GM12874 (cell line): ENCODE measurements around the gene VWA8.

Experiments used
- TF ChIP-seq, protein P1 (sequence below): IDR thresholded peaks from 2 replicates; pipeline ENCODE4 v1.5.1; 2011; ENCODE audit warnings: low read depth, mild to moderate bottlenecking, control low read depth, low read length, moderate library complexity; ENCODE audit not compliant: insufficient read depth

The VWA8 gene

DNA sequence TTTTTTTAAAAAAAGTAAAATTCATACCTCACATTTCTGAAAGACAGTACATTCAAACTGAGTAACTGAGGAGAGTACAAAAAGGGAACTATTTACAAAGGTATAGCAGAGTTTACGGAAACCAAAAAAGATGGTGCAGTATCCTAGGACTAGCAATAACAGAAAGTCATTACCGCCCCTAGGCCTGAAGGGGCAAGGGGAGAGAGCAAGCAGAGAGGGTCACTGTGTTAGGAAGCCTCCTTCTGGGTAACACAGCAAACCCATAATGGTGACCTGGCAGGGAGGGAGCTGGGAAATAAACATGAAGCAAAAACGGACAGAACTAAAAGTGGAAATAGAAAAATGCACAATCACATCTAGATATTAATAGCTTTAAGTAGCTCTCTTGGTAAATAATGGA, 8.2 kb downstream of the VWA8 start:
- TF ChIP-seq, protein P1, sequence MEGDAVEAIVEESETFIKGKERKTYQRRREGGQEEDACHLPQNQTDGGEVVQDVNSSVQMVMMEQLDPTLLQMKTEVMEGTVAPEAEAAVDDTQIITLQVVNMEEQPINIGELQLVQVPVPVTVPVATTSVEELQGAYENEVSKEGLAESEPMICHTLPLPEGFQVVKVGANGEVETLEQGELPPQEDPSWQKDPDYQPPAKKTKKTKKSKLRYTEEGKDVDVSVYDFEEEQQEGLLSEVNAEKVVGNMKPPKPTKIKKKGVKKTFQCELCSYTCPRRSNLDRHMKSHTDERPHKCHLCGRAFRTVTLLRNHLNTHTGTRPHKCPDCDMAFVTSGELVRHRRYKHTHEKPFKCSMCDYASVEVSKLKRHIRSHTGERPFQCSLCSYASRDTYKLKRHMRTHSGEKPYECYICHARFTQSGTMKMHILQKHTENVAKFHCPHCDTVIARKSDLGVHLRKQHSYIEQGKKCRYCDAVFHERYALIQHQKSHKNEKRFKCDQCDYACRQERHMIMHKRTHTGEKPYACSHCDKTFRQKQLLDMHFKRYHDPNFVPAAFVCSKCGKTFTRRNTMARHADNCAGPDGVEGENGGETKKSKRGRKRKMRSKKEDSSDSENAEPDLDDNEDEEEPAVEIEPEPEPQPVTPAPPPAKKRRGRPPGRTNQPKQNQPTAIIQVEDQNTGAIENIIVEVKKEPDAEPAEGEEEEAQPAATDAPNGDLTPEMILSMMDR: no peak

DNA sequence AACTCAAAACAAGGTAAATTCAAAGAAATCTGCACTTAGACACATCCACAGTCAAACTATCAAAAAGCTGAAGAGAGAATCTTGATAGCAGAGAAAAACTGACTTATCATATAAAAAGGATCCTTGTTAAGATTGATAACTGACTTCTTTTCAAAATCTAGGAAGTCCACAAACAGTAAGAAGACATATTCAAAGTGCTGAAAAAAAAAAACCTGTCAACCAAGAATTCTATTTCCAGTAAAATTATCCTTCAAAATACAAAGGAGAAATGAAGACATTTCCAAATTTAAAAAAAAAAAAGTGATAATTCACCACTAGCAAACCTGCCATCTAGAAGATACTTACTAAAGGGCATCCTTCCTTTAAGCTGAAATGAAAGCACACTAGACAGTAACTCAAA, 15.0 kb downstream of the VWA8 start:
- TF ChIP-seq, protein P1: no peak

DNA sequence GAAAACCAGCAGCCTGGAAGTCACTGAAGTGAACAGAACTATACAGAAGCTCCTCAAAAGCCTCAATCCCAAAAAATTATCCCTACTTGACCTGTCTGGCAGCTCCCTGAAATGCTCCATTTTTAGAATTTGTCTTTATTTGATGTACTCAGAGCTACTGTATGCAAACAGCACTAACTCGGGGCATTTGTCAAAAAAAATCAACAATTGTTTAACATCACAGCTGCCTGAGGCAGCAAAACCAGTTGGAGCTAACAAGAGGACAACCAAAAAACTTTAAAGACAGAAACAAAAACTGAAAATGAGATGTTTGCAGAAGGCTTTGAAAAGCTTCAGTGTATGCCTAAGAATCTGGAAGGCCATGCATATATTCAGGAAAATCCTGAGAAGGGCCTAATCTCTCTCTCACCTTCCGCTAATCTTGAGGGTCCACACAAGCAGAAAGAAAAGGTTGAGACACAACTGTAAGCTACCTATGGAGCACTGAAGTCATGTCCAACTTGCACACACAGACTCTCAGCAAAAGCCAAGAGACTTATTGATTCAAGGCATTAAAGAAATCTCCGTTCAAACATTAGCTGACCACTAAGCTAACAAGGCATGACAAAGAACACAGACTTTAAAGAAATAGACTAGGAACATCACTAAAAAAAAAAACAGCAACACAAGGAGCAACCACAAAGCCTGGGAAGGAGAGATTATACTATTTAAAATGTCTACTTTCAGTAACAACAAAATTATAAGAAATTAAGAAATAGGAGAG, 16.1 kb downstream of the VWA8 start:
- TF ChIP-seq, protein P1: no peak

DNA sequence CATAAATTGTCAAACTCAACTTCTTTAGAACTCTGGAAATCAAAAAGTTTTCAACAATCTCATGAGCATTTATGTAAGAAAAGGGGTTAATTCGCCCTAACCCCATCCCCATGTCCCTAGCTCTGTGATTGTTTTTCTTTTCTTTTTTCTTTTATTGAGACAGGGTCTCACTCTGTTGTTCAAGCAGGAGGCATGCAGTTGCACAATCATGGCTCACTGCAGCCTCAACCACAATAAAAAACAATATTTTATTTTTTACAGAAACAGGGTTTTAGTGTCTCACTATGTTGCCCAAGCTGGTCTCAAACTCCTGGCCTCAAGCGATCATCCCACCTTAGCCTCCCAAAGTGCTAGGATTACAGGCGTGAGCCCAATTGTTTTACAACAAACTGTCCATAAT, 16.7 kb downstream of the VWA8 start:
- TF ChIP-seq, protein P1: no peak

DNA sequence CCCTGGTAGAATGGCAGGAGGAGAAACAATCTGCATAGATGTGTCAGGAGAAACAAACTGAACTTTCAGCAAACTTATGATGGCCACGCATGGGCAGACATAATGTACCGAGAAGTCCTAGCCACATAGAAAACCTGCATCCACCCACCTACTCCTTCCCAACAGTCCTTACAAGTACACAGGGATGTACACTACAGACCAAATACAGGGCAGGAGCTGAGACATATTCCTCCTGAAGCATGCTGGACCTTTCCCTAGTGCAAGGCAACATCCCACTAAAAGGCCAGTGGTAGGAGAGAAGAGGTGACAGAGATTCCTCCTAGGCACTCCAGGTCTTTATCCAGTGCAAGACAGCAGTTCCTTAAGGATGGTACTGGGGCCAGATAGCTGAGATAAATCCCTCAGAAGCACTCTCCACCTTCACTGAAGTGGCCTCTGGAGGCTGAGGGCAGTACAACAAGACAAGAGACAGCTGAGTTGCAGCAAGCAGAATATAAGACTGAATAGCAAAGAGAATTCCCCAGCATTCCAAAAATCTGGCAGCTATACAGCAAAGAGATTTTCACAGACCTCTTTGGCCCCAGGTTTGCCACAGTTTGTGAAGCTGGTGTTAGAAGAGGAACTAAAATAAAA, 18.3 kb downstream of the VWA8 start:
- TF ChIP-seq, protein P1: no peak

DNA sequence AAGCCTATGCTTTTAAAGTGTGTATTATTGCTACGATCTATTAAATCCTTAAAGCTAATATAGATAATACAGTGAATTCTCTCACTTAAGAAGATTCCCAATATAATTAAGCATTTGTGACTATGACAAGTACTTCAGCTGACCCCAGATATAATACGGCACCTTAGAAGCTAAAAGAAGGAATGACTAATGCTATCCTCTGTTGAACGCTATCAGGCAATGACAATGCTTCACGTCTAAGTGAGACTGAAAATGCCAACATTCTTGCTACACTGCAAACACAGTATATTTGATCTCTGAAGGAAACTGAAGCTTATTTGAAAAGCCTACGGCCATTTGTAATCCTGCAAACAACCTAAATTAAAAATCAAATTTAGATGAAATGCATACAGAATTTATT, 19.7 kb downstream of the VWA8 start:
- TF ChIP-seq, protein P1: no peak

DNA sequence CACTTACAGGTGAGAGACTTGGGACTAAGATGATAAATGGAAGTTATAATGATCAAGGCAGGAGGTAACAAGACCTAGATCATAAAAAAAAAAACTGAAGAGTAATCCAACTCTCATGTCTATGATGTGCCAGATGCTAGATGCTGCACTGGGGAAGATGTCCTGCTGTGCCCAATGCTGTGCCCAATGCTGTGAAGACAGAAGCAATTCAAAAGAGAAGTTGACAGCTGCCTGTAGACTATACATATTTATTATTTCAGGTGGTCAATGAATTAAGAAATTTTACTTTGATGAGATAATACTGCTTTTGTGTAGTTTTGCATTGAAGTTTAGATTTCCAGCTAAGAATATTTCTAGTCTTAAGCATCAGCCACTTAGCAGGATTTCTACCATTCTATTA, 21.5 kb downstream of the VWA8 start:
- TF ChIP-seq, protein P1: no peak
